Stimulated activated CD8-positive, alpha-beta memory T cell treated with anti-CD3 and anti-CD28 coated beads, Interleukin-12 subunit alpha, Interleukin-12 subunit beta, amount 100 ng/mL, for 24 hours (primary cell): ENCODE data around the gene CIRBP.

Experiments used
- DNase-seq: peaks from one replicate; pipeline ENCODE4 v3.0.0-alpha.2; 2020; ENCODE audit errors: extremely low read depth

CIRBP gene

DNA sequence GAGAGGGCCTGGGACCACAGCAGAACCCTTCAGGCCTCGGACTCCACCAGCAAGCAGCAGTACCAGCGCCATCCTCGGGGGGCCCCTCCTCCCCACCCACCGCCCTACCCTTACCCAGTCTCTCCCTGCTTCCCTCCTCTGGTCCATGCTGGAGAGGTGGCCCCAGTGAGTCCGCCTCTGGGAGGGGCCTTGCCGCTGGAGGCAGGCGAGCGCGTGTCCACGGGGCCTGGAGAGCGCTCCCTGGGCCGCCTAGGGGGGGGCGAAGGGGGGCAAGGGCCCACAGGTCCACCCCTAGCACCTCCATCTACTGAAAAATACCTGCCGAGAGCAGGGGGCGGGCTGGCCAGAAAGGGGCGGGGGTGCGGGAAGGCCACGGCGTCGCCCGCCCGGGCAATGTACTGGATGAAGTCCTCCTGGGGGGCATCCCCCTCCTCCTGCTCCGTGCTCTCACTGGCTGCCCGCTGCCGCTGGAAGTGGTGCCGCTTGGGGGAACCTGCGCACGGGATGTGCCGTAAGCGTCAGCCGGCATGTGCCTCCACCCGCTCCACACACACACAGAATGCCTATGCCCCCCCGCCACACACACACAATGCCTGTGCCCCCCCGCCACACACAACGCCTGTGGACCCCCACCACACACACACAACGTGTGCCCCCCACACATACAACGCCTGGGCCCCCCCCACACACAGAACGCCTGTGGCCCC, 38.2 kb upstream of the CIRBP start:
- DNase-seq = no peak

- no peak for DNase-seq
Measured at GRCh38 chr19:1231729-1232637, 37.1 kb upstream of the CIRBP start.

DNA sequence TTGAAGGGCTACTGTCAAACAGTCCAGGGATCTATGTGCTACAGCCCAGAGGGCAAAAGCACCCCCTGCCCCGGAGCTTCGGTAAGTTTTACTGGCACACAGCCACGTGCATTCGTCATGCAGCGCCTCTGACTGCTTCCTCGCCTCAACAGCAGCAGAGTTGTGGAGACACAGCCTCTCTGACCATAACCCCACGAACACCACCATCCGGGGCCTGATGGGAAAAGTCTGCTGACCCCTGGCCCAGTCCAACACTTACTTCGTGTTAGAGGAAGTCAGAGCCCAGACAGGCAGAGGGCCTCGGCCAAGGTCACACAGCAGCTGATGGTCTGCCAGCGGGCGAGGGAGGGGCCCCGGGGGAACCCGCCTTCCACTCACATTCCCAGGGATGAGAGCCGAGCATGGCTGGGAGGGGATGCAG, 36.5 kb upstream of the CIRBP start:
- no peak for DNase-seq

- DNase-seq = no peak
Measured at GRCh38 chr19:1233115-1233667, 35.9 kb upstream of the CIRBP start.

- DNase-seq = no peak
Measured at GRCh38 chr19:1234051-1234954, 34.8 kb upstream of the CIRBP start.

DNA sequence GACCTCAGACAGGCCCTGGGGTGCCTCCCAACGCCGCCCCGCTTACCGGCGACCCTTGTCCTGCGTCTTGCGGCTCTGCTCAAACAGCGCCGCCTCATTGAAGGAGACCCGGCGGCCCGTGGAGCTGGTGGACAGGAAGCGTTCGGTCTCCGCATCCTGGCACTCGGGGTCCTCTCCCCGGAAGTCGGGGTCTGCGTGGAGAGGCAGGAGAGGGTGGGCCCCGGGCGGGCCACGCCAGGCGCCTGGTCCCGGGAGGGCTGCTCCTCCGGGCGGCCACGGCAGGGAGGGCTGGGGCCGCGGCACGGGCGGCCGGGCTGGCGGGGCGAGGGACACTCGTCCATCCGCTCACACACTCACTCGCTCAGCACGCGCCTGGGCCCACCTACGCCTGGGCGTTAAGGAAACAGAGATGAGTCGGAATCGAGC, 34.2 kb upstream of the CIRBP start:
- DNase-seq = no peak

DNA sequence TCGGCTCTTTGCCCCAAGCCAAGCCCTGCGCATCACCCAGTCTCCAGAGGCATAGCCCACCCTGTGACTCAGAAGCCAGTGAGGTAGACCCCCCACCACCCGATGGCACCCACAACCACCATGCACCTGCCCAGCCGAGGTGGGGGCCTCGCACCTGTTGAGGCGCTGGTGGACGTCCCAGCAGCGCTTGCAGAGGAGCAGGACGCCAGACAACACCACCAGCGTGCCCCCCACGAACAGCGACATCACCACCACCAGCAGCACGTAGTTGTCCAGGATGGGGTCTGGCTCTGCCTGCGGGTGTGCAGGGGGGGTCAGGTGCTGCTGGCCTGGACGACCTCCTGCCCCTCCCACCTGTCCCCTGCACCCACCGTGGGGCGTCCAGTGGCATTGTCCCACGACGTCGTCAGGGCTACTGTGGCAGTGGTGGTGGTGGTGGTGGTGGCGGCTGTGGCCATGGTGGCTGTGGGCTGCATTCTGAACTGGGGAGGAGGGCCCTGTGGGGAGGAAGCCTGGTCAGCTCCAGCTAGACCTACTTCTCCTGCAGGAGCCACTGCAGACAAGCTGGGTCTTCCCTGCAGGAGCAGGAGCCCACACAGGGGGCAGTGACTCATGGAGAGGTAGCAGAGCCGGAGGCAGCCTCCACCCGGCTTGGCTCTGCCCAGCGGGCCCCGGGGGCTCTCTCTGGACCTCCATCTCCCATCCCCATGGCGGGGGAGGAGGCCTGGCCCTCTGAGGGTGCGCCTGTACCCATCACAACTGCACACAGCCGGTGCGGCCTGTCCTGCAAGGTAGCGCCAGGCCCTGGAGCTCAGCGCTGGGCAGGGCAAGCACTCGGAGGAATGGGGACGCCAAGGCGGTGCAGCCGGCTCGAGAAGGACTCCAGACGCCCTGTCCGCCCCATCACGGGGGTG, 33.2 kb upstream of the CIRBP start:
- no peak for DNase-seq

DNA sequence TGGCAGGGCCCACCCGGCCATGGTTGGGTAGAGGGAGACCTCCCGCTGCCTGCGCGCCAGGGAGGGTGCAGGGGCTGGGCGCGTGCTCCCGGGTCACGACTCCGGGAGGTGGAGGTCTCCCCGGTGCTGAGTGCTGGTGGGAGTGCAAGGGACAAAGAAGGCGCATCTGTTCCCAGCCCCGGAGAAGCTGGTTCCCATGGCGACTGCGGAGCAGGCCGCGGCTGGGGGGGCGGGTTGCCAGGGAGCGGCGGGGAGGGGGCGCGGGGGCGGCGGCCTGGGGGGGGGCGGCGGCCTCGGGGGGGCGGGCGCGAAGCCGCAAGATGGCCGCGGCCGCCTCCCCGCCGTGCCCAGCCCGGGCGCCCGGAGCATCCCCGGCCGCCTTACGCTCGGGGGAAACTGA, 32.6 kb upstream of the CIRBP start:
- DNase-seq = no peak

- no peak for DNase-seq
Measured at GRCh38 chr19:1237027-1237659, 32.0 kb upstream of the CIRBP start.

DNA sequence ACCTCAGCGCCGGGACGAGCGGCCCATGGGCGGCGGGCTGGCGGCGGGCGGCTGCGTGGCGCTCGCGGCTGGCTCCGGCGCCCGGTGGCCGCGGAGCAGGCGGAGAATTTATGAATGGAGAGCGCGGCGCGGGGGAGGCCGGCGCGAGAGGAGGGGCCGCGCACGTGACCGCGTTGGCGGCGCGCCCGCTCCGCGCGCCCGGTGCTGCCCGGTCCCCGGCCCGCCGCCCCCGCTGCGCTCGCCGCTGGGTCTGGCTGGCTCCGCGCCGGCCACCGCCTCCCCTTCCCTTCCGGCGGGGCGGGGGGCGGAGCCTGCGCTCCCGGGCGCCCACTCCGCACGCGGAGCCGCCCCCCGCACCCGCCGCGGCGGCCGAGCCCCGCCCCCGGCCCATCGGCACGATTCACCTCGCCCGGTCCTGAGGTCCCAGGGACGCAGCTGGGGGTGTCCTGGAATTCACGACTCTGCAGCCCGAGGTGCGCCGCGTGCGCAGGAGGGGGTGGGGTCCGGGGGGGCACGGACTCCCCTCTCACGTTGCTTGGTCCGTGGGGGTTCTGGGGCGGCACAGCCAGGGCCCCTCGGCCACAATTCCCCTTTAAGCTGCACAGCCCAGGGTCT, 31.3 kb upstream of the CIRBP start, which contains the start of gene CBARP:
TSS of gene CBARP (minus strand) at position 252 of the 615 bp plus-strand sequence. CDS start 1,905 bp downstream, outside the sequence.
- no peak for DNase-seq

GRCh38 chr19:1238369-1239303, 30.5 kb upstream of the CIRBP start:
- no peak for DNase-seq

DNA sequence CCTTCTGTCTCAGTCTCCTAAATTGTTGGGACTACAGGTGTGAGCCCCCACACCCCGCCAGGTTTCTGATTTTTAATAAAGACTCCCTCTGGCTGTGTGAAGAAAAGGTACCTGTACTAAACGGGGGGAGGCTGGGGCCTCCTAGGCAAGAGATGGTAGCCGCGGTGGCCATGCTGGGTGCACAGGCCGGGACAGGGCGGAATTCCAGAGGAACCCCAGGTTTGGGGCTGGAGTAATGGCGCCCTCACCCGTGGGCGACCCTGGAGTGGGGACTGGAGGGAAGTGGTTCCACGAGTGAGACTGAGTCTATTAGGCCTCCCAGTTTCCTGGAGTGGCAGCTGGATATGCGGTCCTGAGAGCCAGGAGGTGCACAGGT, 29.7 kb upstream of the CIRBP start:
- DNase-seq = no peak

DNA sequence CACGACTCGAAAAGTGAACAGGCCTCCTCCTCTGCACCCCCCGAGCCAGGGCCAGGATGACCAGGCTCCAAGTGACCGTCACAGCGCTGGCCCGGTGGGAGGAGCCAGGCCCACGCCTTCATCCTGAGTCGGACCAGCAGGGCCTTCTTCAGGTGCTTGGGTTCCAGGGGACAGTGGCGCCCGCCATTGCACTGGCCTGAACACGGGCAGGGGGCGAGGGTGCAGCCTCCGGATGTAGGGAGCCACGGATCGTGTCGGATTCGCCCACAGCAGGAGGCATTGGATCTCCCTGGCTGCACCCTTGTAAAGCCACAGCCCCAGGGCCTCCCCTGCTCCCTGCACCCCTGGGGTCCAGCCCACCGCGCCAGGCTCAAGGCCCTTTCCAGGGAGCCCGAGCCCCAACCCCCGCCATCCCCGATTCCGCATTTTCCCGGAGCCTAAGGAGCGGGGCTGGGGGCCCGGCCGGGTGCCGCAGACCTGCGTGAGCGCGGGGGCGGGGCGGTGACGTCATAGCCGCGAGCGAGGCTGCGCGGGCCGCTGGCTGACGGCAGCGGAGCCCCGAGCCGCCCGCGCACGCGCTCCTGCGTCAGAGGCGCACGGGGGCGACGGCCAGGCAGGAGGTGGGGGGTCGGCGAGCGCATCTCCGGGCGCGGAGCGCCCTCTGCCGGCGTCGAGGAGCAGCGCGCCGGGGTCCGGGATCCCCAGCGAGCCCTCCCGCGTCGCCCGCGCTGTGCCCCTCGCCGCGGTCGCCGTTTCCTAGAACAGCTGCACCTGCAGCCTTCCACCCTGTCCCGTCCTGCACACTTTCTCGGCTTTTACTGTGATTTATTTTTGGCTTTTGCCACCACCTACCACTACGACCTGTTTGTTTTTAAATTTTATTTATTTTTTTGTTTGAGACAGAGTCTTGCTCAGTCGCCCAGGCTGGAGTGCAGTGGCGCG, 29.1 kb upstream of the CIRBP start:
- DNase-seq = peak; percentile 85

- DNase-seq = no peak
Measured at GRCh38 chr19:1240925-1241324, 28.2 kb upstream of the CIRBP start.

GRCh38 chr19:1241417-1242095, 27.6 kb upstream of the CIRBP start, which contains the start of gene ATP5F1D:
Gene ATP5F1D (plus strand): TSS chr19:1241751. CDS start chr19:1241851, 100 bp downstream.
- DNase-seq = peak; percentile 79
